Stimulated activated CD4-positive, alpha-beta T cell treated with anti-CD3 and anti-CD28 coated beads, Interleukin-1b, Interleukin-23, amount 100 ng/mL, for 4 hours (primary cell): ENCODE measurements around the gene CD207.
"Not testable (repeated sequence)": the region's sequence is repeated elsewhere in the genome, so short reads cannot be mapped to it uniquely, and the experiment has no call there.

Experiments used
- DNase-seq, 2 donors: peaks; one replicate each; pipeline ENCODE4 v3.0.0-alpha.2; 2020; ENCODE audit warnings: low read depth in 2 of 2

CD207 gene

DNA sequence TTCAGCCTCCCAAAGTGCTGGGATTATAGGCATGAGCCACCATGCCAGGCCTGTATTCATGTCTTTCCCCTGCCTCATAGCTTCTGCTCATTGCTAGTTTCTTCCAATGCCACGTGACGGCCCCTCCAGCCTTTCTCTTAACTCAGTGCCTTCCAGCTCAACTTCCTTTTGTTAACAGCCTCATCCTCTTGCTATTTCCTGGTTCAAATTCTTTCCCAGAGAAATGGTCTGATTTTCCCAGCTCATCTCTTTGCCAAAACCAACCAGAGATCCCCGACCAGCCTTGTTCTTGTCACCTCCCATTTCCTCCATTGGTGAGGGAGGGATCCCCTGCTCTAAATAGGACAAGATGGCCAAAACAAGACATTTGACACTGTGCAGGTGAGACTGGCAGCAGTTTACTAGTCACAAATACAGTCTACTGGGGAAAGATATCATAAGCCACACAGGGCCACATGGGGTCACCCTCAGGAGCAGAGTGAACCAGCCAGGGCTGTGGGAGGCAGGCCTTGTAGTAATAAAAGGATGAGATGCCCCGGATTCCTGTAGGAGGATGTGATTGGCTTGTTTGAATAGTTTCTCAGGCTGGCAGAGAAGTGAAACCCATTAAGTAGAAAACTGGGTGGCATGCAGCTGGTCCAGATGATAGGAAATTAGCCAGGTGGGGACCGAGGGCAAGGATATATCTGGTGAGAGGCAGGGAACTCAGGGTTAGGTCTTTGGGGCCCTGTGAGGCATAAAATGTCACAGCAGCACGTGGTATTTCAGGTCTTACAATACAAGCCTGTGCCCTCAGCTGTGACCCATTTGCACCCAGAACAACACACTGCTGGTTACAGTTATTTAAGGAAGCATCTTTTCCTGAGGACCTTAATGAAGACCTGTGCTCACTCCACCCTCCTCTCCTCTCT, 6.4 kb downstream of the CD207 start:
- DNase-seq = no peak

- no peak for DNase-seq
Measured at GRCh38 chr2:70828115-70828514, 7.5 kb downstream of the CD207 start.

DNA sequence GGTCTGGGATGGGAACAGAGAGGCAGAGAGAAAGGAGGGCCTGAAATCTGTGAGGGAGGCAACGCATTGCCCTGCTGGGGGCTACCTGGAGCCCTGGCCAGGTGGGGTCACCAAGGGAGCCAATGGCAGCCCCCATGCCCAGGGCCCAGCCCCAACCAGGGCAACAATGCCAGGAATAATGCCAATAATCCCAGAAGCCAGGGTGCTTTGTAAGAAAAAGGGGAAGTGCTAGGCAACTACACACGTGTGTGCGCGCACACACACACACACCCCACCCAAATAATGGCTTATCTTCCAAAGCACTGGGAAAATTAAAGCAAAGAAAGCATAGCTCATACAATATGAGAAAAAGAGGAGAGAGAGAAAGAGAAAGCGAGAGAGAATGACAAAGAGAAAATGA, 8.2 kb downstream of the CD207 start:
- DNase-seq = no peak

DNA sequence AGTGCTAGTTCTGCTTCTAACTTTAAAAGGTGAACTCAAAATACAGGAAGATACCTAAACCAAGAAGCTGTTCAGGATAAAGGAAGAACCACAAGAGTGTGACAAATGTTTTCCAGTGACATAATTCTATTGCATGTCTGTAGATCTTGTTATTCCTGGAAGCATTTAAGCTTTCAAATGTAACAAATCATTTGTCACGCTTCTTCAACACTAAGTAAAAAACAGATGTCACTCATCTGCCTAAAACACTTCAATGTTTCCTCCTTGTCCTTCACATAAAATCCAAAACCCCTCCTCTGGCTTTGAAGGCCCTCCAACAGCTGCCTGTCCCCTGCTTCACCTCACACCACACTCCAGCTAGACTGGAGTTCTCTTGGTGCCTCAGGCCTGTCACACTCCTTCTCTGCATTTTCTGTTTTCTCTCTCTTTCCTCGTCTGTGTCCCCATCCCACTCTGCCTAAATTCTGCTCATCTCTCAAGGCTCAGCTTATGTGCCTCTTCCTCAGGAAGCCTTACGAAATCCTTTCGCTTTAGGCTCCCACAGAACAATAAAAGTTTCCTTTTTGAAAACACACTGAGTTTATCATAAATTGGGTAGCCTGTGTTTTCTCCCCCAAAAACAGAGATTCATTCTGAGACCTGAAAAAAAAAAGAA, 8.8 kb downstream of the CD207 start:
- no peak for DNase-seq

GRCh38 chr2:70823249-70823648, 12.4 kb downstream of the CD207 start:
- DNase-seq = no peak

DNA sequence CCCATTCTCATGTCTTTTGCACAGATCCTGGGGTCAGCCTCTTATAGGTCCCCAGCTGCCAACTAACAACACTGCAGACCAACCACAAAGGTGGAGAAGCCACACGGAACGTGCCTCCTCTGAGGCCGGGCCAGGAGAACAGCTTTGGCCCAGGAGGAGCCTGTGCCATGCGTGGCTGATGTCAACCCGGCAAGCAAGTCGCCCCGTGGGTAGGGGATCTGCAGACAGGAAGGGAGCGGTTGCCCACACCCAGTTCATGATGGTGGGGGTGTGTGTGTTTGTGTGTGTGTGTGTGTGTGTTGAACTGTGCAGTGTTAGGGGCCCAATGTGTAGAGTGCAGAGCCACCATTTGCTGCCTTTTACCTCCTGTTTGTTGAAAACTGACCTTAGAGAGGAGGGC, 12.8 kb downstream of the CD207 start:
- DNase-seq = no peak

- DNase-seq = no peak
Measured at GRCh38 chr2:70820499-70820898, 15.1 kb downstream of the CD207 start, which contains the start of gene CLEC4F. Gene CLEC4F, minus strand, starts transcription at chr2:70820599. Its CDS starts 76 bp downstream, at chr2:70820523.

- no peak for DNase-seq
Measured at GRCh38 chr2:70817284-70817954, 18.2 kb downstream of the CD207 start.

DNA sequence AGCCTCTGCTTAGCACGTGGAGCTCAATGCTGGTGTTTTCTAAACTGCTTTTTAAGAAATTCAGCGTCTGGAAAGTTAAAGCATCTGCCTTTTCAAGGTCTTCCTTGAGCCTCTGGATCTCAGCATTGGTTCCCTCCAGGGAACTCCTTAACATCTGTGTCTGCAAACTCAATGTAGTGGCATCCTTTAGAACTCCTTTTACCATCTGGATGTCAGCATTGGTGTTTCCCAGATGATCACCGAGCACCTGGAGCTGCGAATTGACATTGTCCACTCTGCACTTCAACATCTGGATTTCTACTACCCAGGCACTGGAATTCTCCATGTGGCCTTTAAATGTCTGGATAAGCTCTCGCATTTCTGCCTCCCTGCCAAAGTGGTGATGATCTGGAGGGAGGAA, 18.9 kb downstream of the CD207 start:
- no peak for DNase-seq

GRCh38 chr2:70808983-70809958, 26.3 kb downstream of the CD207 start:
- no peak for DNase-seq

DNA sequence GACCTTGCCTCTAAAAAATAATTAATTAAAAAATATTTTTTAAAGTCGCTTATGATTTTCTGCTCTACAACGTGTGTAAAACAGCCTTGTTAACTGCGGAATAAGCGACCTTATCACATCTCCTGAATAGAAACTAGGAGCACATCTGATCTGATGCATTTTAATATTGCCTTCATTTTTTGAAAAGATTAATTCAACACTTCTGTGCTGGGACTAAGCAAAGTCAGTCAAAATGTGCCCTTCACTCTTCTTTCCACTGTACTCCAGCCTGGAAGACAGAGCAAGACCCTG, 27.8 kb downstream of the CD207 start:
- no peak for DNase-seq

DNA sequence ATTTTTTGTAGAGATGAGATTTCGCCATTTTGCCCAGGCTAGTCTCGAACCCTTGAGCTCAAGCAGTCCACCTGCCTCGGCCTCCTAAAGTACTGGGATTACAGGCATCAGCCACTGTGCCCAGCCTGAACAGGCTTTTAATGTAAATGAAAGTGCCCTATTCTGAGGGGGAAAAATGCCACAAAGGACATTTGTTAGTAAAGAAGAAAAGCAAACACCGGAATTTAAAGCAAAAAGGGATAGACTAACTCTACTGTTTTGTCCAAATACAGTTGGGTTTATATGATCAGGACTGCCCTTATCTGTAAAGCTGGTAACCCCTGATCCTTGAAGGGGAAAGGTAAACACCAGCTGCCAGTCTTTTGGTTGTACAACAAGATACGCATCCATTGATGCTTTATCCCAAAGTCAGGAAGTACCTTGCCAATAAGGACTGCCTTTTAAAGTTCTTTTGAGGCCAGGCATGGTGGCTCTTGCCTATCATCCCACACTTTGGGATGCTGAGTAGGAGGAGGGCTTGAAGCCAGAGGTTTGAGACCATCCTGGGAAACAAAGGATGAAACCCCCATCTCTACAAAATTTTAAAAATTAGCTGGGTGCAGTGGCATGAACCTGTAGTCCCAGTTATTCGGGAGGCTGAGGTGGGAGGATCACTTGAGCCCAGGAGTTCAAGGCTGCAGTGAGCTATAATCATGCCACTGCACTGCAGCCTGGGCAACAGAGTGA, 28.4 kb downstream of the CD207 start:
- no peak for DNase-seq

DNA sequence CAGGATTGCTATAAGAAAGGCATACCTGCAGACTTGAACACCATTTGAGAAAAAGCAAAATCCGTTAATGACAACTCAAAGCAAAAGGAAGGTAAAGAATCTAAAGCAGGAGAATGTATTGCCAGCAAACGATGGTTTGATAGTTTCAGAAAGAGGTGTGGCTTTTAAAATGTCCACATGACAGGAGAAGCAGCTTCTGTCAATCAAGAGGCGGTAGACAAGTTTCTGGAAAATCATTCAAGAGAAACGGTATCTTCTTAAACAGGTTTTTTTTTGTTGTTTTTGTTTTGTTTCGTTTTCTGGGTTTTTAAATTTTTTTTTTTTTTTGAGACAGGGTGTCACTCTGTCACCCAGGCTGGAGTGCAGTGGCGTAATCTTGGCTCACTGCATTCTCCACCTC, 29.0 kb downstream of the CD207 start:
- no peak for DNase-seq

DNA sequence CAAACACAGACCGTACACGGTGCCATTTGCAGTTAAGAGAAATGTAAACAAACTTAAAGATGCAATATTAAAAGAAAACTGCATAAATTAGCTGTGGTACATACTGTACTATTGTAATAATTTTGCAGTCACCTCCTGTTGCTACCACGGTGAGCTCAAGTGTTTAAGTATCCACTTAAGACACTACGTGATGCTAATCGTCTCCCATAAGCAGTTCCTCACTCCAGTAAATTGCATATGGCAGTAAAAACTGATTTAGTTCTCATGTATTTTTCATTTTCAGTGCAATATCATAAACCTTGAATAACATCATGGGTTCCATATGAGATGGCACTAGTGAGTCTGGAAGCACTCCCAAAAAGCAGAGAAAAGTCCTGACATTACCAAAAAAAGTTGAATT, 29.6 kb downstream of the CD207 start:
- DNase-seq = no peak

DNA sequence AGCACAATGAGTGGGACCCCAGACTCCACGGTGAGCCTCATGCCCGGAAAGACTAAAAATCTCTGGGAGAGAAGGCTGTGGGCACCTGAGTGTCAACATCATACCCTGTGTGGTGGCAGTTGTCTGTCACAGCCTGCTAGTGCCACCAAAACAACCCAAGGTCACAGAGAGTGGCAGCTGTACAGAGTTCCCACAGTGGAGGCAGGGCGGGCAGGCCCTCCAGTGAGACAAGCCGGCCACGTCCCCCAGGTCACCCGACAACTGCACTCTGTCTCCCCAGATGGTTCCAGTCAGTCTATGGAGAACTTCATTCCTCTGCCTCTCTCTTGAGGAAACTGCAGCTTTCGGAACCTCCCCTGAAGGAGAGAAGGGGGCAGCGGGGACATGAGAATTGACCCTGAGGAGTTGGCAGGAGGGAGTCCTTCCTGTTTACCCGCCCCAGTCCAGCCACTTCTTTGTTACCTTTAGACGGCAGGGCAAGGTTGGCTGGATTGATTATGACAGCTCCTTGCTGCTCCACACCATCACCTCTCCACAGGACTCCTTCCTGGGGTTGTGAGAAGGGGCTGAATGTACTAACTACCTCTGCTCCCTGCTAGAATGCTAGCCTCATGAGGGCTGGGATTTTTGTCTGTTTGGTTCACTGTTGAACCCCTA, 33.9 kb downstream of the CD207 start:
- no peak for DNase-seq

- DNase-seq = no peak
Measured at GRCh38 chr2:70799706-70800105, 35.9 kb downstream of the CD207 start.

DNA sequence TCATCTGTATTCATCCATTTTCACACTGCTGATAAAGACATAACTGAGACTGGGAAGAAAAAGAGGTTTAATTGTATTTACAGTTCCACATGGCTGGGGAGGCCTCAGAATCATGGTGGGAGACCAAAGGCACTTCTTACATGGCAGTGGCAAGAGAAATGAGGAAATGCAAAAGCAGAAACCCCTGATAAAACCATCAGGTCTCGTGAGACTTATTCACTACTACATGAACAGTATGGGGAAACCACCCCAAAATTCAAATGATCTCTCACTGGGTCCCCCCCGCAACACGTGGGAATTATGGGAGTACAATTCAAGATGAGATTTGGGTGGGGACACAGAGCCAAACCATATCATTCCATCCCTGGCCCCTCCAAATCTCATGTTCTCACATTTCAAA, 37.6 kb downstream of the CD207 start:
- not testable (repeated sequence) for DNase-seq

GRCh38 chr2:70797506-70797905, 38.1 kb downstream of the CD207 start:
- DNase-seq = no peak

DNA sequence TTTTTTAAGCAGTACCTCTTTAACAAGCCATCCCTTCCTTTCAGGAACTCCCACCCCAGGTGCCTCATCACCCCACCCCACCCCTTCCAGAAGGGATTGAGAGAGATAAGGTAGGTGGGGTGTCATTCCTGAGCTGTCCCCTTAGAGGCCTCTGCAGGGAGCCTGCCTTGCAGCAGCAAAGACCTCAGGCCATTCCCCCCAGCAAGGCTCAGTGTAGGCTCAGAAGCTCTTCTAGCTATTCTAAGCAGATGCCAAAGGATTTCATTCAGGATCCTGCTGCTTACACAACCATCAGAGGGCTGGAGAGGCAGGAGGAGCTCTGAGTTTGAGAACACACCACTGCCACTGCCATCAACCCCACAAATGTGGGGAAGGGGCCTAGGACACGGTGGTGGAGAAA, 39.4 kb downstream of the CD207 start:
- DNase-seq = no peak
